Limb (tissue), 2 donors: ENCODE data around the gene PER1.
A peak's percentile ranks its signal among the peaks of the same experiment; 100 is the strongest.
"Not testable (repeated sequence)": the region's sequence is repeated elsewhere in the genome, so short reads cannot be mapped to it uniquely, and the experiment has no call there.

Experiments used
- DNase-seq, 2 donors: peaks; one replicate each; pipeline ENCODE4 v3.0.0-alpha.2; 2016; ENCODE audit errors: extremely low spot score in 2 of 2

Gene PER1

GRCh38 chr17:8173056-8173870, 21.1 kb upstream of the PER1 start:
- DNase-seq = peak; percentile 83 to 96

DNA sequence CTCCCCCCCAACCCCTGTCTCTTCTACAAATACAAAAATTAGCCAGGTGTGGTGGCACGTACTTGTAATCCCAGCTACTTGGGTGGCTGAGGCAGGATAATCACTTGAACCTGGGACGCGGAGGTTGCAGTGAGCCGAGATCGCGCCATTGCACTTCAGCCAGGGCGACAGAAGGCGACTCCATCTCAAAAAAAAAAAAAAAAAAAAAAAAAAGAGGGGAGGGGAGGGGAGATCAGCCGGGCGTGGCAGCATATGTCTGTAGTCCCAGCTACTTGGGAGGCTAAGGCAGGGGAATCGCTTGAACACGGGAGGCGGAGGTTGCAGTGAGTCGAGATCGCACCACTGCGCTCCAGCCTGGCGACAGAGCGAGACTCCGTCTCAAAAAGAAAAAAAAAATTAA, 18.0 kb upstream of the PER1 start:
- DNase-seq = not testable (repeated sequence)

DNA sequence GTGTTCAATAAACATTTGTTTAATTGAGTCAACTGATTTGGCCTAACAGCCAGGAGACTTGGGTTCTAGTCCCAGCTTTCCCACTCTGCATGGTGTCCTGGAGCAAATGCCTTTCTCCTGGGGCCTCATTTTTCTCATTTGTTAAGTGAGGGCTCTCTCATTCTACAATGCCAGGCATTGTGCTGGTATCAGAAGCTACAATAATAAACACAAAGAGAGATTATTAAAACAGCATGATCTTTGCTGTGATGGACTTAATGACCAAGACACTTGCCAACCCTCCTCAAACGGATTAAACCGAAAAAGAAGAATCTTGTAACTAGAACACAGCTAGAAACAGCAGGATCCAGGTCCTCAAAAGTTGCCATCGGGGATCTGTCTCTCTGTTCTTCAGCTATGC, 15.3 kb upstream of the PER1 start:
- DNase-seq = no peak

DNA sequence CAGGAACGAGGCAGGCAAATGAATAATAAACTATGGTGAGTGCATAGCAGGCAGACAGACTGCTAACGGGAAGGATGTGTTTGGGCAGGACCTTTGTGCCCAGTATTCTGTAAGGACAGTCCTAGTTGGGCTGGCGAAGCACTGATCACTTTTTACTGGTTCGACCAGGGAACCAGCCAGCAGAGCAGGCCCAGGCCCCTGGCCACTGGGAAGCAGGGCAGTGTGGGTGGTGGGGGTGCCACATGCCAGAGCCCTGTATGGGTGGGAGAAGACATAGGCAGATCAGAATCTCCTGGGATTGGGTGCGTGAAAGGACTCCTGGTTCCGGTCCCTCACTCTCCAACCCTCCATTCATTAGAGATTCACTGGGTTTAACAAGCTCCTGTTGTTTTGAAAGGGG, 14.5 kb upstream of the PER1 start:
- no peak for DNase-seq

DNA sequence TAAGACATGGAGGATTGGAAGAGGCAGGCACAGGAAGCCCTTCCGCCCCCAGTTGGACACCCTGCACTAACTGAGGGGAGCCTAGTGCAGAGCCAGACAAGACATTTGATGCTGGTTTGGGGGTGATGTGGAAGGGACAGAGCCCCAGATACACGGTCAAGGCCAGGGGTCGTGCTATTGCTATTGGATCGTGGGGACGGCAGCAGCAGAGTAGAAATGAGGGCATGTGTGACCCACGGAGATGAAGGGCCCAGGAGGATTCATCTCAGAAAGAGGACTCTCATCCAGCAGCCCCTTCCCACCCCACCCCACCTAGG, 12.6 kb upstream of the PER1 start:
- DNase-seq = no peak

DNA sequence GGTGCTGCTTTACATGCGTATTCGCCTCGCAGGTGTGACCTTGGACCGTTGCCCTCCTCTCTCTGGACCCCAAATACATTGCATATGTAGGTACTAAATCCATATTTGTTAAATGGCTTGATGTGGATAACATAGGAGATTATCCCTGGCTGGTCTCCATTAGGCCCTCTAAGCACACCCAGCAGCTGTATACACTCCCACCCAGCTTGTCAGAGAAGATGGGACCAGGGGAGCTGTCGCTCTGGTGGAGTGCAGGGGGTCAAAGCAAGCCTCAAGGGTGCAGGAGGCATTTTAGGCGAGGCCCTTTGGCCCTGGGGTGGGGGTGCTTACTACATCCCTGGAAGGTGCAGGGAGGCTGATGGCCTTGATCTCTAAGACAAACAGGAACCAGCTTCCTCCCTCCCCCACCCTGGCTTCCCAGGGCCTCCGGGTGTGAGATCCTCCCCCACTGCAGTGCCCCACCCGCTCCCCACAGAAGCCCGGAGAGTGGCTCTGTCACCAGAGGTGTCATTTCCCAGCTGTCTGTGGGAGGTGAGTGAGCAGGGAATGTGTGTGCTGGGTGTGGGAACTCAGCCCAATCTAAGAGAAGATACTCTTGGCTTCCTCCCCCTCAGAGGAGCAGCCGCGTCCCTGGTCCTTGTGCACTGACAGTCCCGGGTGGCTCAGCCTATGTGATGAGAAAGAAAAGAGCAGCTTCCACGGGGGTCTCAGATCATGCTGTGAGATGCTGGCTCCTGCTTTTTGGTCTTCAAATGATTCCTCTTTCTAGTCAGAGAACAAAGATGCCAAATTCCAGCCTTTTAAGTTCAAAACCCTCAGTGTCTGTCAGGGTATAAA, 12.0 kb upstream of the PER1 start:
- DNase-seq = peak; percentile 27 to 56

GRCh38 chr17:8162997-8163977, 11.1 kb upstream of the PER1 start:
- DNase-seq = peak; percentile 24 to 93

- DNase-seq = peak; percentile 66 to 73
Observed at GRCh38 chr17:8162233-8162996, 10.2 kb upstream of the PER1 start, which contains the start of gene VAMP2. TSS of gene VAMP2 (minus strand) at chr17:8162948. CDS start at chr17:8162879, 69 bp downstream.

- DNase-seq = peak in 1 of 2 donors; percentile 31
Observed at GRCh38 chr17:8161289-8162232, 9.4 kb upstream of the PER1 start.

DNA sequence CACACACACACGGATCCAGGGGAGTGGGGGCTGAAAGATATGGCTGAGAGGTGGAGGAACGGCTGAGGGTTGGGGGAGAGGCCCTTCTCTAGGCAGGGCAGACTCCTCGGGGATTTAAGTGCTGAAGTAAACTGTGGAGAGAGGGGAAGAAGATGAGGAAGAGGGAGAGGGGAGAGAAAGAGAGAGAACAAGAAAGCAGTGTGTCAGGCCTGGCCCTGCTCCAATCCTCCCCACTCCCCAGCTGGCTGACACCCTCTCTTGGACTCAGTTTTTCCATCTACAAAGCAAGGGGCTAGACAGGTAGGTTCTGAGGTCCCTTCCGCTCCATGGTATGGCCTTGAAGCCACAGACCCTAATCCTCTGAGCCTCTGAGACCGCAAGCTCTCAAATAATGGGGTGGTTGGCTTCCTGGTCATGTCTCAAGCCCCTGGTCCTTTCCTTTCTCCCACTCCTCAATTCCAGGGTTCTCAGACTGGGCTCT, 8.6 kb upstream of the PER1 start:
- DNase-seq = no peak

DNA sequence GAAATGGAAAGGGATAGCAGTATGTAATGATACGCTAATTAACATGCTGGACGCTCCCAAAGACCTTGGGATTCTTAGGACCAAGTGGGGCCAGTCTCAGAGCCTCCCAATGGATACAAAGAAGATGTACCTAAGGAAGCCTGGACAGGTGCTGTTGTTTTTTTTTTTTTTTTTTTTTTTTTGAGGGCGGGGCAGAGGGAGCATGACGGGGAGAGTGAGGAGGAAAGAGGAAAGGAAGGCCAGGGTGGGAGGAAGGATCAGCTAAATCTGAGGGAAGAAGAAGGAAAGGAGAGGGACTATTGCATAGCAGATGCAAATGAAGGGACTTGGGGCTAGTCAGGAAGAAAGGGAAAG, 8.0 kb upstream of the PER1 start:
- no peak for DNase-seq

GRCh38 chr17:8159459-8160223, 7.4 kb upstream of the PER1 start:
- no peak for DNase-seq

DNA sequence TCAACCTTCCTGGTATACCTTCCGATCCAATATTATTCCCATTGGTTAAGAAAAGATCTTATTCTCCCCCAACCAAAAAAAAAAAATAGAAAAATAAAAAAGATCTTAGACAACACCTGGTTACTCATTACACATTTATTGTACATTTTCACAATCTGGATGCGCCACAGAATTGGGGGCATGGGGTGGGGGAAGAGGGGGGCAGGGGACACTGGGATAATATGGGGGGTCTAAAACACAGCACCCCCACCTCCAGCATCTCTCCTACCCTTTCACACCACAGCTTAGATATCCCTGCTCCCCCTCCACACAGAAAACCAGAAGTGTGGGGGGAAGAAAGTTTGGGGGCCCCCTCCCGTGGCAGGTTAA, 6.8 kb upstream of the PER1 start:
- no peak for DNase-seq

DNA sequence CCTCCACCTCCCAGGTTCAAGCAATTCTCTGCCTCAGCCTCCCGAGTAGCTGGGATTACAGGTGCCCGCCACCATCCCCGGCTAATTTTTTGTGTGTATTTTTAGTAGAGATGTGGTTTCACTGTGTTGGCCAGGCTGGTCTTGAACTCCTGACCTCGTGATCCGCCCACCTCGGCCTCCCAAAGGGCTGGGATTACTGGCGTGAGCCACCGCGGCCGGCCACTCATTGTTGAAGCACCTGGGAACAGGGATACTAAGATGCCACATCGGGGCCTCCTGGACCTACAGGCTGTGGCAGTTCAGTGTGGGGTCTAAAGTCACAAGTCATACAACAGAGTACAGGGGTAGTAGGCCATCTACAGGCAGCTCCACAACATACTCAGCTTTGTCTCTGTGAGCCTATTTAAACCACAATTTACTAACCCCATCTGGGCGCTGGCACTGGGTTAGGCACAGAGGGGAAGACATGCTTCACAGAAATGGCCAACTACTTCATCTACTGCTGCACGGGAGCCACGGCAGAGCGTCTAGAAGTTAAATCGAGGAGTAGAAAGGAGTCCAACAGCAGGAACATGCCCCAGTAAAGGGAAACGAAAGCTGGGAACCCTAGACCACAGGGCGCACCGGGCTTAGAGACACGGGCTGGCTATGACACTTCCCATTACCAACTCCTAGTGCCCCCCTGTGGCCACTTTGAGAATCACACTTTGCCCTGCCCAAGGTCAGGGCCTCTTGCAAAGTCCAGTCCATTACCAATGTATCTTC, 6.2 kb upstream of the PER1 start:
- peak; percentile 85 to 90 for DNase-seq

DNA sequence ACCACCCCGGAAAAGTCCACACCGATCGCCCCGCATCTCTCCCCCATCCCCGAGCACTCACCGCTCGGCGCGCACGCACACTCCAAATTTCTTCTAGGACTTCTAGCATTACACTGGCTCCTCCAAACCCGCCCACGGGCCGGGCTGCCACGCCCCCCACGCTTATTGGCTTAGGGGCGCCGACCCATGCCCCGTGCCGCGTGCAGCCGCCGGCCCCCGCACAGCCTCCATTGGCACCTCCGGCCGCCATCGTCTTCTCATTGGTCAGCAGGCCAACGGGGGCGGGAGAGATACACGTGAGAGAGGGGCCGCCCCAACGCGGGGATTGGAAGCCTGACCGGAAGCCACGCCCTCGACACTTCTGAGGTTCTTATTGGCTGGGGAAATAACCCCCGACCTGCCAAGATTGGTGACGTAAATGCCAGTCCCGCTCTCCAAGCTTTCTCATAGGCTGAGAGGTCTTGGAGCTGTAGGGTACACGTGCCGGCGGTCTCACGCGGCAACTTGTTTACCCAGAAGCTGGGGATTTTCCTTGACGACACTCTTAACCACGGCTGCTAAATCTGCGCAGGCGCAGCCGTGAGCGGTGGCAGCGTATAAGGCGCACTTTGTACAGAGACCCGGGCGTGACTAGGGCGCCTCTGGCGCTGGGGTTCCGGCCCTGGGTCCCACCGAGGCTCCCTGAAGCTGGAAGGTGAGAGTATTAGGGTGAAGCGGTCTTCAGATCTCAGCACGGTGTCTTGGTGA, 4.2 kb upstream of the PER1 start:
- peak; percentile 100 for DNase-seq

GRCh38 chr17:8155996-8156245, 3.7 kb upstream of the PER1 start:
- no peak for DNase-seq

DNA sequence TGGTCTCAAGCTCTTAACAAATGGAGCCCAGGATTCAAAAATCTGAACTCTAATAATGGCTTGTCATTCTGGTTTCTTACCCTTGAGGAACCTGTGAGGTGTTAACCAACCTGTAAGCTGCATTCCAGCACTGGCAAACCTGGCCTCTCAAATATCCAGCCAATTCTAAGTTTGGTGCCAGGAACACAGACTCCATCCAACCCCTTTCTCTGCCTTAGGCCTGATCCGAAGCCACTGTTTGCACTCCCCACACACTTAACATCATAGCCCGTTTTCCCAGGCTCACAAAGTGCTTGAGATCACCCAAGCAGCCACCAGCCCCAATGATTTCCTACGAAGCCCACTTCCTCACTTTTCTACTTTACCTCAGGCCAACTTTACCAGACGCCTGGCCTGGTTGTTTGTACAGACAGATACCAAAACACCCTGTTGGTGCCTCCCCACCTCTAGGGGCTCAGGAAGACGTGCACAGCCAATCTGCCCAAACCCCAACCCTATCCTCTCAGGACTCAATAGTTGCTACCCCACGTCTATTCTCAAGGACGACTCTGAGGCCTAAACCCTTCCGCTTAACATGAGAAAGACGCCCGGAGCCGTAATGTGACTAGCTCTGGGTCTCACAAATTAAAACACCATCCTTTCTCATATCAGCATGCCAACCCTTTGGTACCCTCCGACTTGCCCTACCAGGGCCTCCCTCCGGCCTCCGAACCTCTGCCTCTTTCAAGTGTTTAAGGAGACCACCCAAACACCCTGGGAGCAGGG, 3.2 kb upstream of the PER1 start:
- no peak for DNase-seq
